Trophoblast cell (in vitro differentiated cells and primary cell): Measurements from ENCODE around the gene SNX7. TPM values are rescaled to one million over a fixed set of nuclear protein-coding genes. Genes with fewer than 3 reads are reported as not detected.

Source experiments
- DNase-seq, 2 donors: peaks; one replicate each; pipeline ENCODE4 v3.0.0-alpha.2; 2016
- H2AFZ ChIP-seq: 2 replicates; pipeline ENCODE4 v1.6.1; 2013; ENCODE audit warnings: low read length, moderate library complexity, mild to moderate bottlenecking; ENCODE audit not compliant: insufficient read depth, poor library complexity
- H2AK5ac ChIP-seq: 2 replicates; pipeline ENCODE4 v1.6.1; 2013; ENCODE audit warnings: mild to moderate bottlenecking, low read length
- H2BK120ac ChIP-seq: 2 replicates; pipeline ENCODE4 v1.6.1; 2013; ENCODE audit warnings: low read length, mild to moderate bottlenecking, moderate library complexity; ENCODE audit not compliant: insufficient read depth, poor library complexity
- H2BK12ac ChIP-seq: 2 replicates; pipeline ENCODE4 v1.6.1; 2013; ENCODE audit warnings: mild to moderate bottlenecking, low read length, moderate library complexity
- H2BK5ac ChIP-seq: 2 replicates; pipeline ENCODE4 v1.6.1; 2013; ENCODE audit warnings: low read length, low read depth, moderate library complexity, mild to moderate bottlenecking; ENCODE audit not compliant: poor library complexity
- H3K14ac ChIP-seq: 2 replicates; pipeline ENCODE4 v1.6.1; 2013; ENCODE audit warnings: mild to moderate bottlenecking, low read length
- H3K18ac ChIP-seq: 2 replicates; pipeline ENCODE4 v1.6.1; 2013; ENCODE audit warnings: mild to moderate bottlenecking, low read length
- H3K23ac ChIP-seq: 2 replicates; pipeline ENCODE4 v1.6.1; 2013; ENCODE audit warnings: low read length
- H3K27ac ChIP-seq: 2 replicates; pipeline ENCODE4 v1.5.1; 2013; ENCODE audit warnings: low read depth, mild to moderate bottlenecking, inconsistent platforms, low read length, moderate library complexity
- H3K27me3 ChIP-seq: 2 replicates; pipeline ENCODE4 v1.6.1; 2013; ENCODE audit warnings: inconsistent platforms, mild to moderate bottlenecking, low read length, moderate library complexity; ENCODE audit not compliant: insufficient read depth
- H3K36me3 ChIP-seq, 2 experiments: 1 replicate in 1 of 2; 2 replicates in 1 of 2; pipeline ENCODE4 v1.6.1; 2013; ENCODE audit warnings: low read length in 2 of 2, mild to moderate bottlenecking in 2 of 2, moderate library complexity in 1 of 2; ENCODE audit not compliant: insufficient read depth in 2 of 2, control insufficient read depth in 1 of 2
- H3K4ac ChIP-seq: 2 replicates; pipeline ENCODE4 v1.6.1; 2013; ENCODE audit warnings: low read depth, mild to moderate bottlenecking, low read length, moderate library complexity
- H3K4me1 ChIP-seq, 2 experiments: 1 replicate in 1 of 2; 2 replicates in 1 of 2; pipeline ENCODE4 v1.6.1; 2013; ENCODE audit warnings: low read length in 2 of 2, mild to moderate bottlenecking in 2 of 2, moderate library complexity in 1 of 2; ENCODE audit not compliant: insufficient read depth in 2 of 2, control insufficient read depth in 1 of 2
- H3K4me2 ChIP-seq: 2 replicates; pipeline ENCODE4 v1.6.1; 2013; ENCODE audit warnings: inconsistent platforms, mild to moderate bottlenecking, low read length, moderate library complexity
- H3K4me3 ChIP-seq: 2 replicates; pipeline ENCODE4 v1.5.1; 2013; ENCODE audit warnings: mild to moderate bottlenecking, low read depth, low read length, inconsistent platforms
- H3K79me1 ChIP-seq: one replicate; pipeline ENCODE4 v1.6.1; 2013; ENCODE audit warnings: low read length
- H3K79me2 ChIP-seq: 2 replicates; pipeline ENCODE4 v1.6.1; 2013; ENCODE audit warnings: low read length, mild to moderate bottlenecking; ENCODE audit not compliant: control insufficient read depth, insufficient read depth, poor library complexity
- H3K9ac ChIP-seq: 2 replicates; pipeline ENCODE4 v1.6.1; 2013; ENCODE audit warnings: mild to moderate bottlenecking, low read length
- H3K9me3 ChIP-seq: 2 replicates; pipeline ENCODE4 v1.6.1; 2013; ENCODE audit warnings: low read depth, mild to moderate bottlenecking, control low read depth, inconsistent platforms, low read length; ENCODE audit not compliant: insufficient read depth
- H4K12ac ChIP-seq: 2 replicates; pipeline ENCODE4 v1.6.1; 2013; ENCODE audit warnings: low read depth, mild to moderate bottlenecking, low read length, moderate library complexity
- H4K8ac ChIP-seq: 2 replicates; pipeline ENCODE4 v1.6.1; 2013; ENCODE audit warnings: low read depth, mild to moderate bottlenecking, low read length, moderate library complexity
- H4K91ac ChIP-seq: one replicate; pipeline ENCODE4 v1.6.1; 2013; ENCODE audit warnings: low read depth, mild to moderate bottlenecking, low read length, moderate library complexity
- WGBS: extraction: QIAGEN DNeasy Blood & Tissue Kit; methylation state at CpG from one replicate; pipeline ENCODE4 v1.1.7; 2013; ENCODE audit warnings: missing lambda C conversion rate; ENCODE audit not compliant: insufficient read length, insufficient coverage; ENCODE audit errors: extremely low coverage; 5-methylcytosine and 5-hydroxymethylcytosine counted together
- polyA plus RNA-seq: library from polyadenylated mRNA; stranded (reverse); fragments of 200-250 nt; gene quantifications from 2 replicates; pipeline ENCODE4 v1.2.3, GENCODE V29; 2013

SNX7 gene, protein sequence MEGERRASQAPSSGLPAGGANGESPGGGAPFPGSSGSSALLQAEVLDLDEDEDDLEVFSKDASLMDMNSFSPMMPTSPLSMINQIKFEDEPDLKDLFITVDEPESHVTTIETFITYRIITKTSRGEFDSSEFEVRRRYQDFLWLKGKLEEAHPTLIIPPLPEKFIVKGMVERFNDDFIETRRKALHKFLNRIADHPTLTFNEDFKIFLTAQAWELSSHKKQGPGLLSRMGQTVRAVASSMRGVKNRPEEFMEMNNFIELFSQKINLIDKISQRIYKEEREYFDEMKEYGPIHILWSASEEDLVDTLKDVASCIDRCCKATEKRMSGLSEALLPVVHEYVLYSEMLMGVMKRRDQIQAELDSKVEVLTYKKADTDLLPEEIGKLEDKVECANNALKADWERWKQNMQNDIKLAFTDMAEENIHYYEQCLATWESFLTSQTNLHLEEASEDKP
- polyA plus RNA-seq: 22.3 and 22.4 TPM in 2 replicates

DNA sequence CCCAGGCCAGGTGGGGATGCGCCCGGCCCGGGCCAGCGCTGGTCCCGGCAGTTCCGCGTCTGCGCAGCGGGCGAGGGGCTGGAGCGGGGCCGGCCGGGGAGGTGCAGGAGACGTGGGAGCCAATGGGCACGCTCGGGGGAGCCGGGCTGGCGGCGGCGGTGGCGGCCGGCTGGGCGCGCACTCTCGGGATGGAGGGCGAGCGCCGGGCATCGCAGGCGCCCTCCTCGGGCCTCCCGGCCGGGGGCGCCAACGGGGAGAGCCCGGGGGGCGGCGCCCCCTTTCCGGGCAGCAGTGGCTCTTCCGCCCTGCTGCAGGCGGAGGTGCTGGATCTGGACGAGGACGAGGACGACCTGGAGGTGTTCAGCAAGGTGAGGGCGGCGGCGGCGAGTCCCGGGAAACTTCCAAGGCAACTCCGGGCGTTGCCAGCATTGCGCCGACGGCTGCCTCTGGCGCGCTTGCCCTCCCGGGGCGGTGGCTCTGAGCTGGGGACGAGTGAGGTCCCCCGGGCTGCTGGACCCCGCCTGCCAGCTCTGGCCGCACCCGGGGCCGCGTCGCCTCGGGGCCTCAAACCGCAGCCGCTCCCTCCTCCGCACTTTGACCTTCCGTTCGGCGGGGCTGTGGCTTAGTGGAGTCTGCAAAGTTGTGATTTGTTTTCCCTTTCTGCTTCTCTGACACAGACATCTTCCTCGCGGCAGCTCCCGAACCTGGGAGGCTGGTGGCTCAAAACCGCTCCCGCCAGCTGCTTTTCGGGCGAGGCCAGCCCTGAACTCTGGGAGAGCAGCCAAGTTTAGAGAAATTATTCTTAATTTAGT is at the start of gene SNX7:
Gene SNX7, plus strand, starts transcription at position 178 of the 812 bp plus-strand sequence. Its CDS starts 11 bp downstream, at position 189.
- Histone ChIP-seq H3K4me3 (peak within 1 kb of the TSS; percentile 83), H3K9me3 (no peaks in the 10 kb centered on the region), H3K36me3 (no peaks in the 10 kb centered on the region), H2BK12ac (no peak within 1 kb of the TSS), H2AFZ (peak within 1 kb of the TSS; percentile 57), H3K79me1 (peaks cover 9% of the 10 kb centered on the region), H4K12ac (peak within 1 kb of the TSS; percentile 79), H2BK5ac (peak within 1 kb of the TSS; percentile 4), H2AK5ac (no peak within 1 kb of the TSS), H4K91ac (peak within 1 kb of the TSS; percentile 84), H3K4me2 (peak within 1 kb of the TSS; percentile 72), H3K9ac (peak within 1 kb of the TSS; percentile 62), H3K27ac (peak within 1 kb of the TSS; percentile 54), H3K4ac (peak within 1 kb of the TSS; percentile 26), H3K79me2 (peaks cover 3% of the 10 kb centered on the region), H2BK120ac (peak within 1 kb of the TSS; percentile 80), H3K23ac (no peak within 1 kb of the TSS), H4K8ac (peak within 1 kb of the TSS; percentile 91), H3K14ac (peak within 1 kb of the TSS; percentile 87), H3K18ac (peak within 1 kb of the TSS; percentile 33), H3K4me1 (no peaks in the 10 kb centered on the region), H3K27me3 (no peaks in the 10 kb centered on the region)
- WGBS: no CpG with 5 or more reads among the region's 80 CpGs
- DNase-seq: peak; percentile 72 to 87

DNA sequence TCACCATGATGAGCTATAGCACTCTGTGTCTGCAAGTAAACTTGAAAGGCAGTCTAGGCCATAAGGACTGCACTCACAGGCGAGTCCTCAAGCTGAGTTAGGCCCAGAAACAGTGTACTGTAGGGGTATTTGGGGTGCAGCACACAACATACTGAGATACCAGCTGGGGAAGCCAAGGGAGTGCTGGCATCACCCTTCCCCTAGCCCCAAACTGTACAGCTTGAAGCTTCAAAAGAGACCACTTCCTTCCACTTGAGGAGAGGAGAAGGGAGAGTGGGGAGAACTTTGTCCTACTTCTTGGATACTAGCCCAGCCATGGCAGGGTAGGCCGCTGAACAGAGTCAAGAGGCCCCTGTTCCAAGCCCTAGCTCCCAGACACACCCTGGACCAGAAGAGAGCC is 24.2 kb upstream of the SNX7 start:
- H2BK120ac ChIP-seq: no peak overlapping the region

DNA sequence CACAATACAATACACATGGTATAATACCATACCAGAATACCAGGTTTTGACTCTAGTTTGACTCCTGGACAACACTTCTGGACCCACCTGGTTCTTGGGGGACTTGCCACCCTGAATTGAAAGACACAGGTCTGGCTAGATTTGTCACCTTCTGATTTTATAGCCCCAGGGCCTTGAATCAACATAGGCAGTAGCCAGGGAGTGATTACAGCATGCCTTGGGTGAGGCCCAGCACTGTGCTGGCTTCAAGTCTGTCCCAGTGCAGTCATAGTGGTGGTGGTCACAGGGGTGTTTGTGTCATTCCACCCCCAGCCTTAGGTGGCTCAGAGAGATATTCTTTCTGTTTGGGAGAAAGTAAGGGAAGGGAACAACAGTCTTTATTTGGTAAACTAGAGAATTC is 23.3 kb upstream of the SNX7 start:
- Histone ChIP-seq H2AFZ (no peak overlapping the region), H3K79me2 (no peaks in the 10 kb centered on the region), H3K9ac (no peak overlapping the region), H3K27me3 (no peaks in the 10 kb centered on the region), H4K12ac (no peak overlapping the region), H2AK5ac (no peak overlapping the region), H2BK120ac (no peak overlapping the region), H3K9me3 (no peaks in the 10 kb centered on the region), H2BK12ac (no peak overlapping the region), H3K14ac (no peak overlapping the region), H4K91ac (no peak overlapping the region), H3K18ac (no peak overlapping the region), H4K8ac (no peak overlapping the region), H3K4ac (no peak overlapping the region), H3K4me1 (no peaks in the 10 kb centered on the region), H3K36me3 (no peaks in the 10 kb centered on the region), H3K4me2 (no peak overlapping the region), H3K23ac (no peak overlapping the region), H3K4me3 (no peak overlapping the region), H3K27ac (no peak overlapping the region), H2BK5ac (no peak overlapping the region), H3K79me1 (no peaks in the 10 kb centered on the region)
- no peak for DNase-seq

More for the DNA sequence above, 24.2 kb upstream of the SNX7 start:
- Histone ChIP-seq H3K4me2 (no peak overlapping the region), H3K9me3 (no peaks in the 10 kb centered on the region), H3K18ac (no peak overlapping the region), H3K23ac (no peak overlapping the region), H3K9ac (peak overlapping the region; percentile 14), H3K14ac (no peak overlapping the region), H3K4me3 (no peak overlapping the region), H2BK5ac (no peak overlapping the region), H4K12ac (no peak overlapping the region), H2AFZ (no peak overlapping the region), H3K79me1 (no peaks in the 10 kb centered on the region), H4K8ac (no peak overlapping the region), H3K27ac (no peak overlapping the region), H3K36me3 (no peaks in the 10 kb centered on the region), H3K27me3 (no peaks in the 10 kb centered on the region), H3K4me1 (no peaks in the 10 kb centered on the region), H2BK12ac (no peak overlapping the region), H4K91ac (no peak overlapping the region), H3K4ac (no peak overlapping the region), H3K79me2 (no peaks in the 10 kb centered on the region), H2AK5ac (no peak overlapping the region)
- WGBS: no CpG with 5 or more reads among the region's 2 CpGs
- no peak for DNase-seq

DNA sequence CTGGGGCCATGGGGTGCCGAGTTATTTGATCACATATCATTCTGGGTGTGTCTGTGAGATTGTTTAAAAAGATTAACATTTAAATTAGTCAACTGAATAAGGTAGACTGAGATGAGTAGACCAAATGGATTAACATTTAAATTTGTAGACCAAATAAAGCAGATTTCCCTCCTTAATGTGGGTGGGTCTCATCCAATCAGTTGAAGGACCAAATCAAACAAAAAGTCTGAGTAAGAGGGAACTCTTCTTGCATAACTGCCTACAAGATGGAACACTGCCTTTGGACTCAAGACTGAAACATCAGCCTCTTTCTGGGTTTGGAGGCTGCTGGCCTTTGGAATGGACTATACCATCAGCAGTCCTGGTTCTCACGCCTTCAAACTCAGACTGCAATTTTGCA is 17.0 kb upstream of the SNX7 start:
- Histone ChIP-seq H3K4me1 (no peaks in the 10 kb centered on the region), H4K12ac (no peak overlapping the region), H2AK5ac (no peak overlapping the region), H3K79me1 (no peaks in the 10 kb centered on the region), H3K4ac (no peak overlapping the region), H3K23ac (no peak overlapping the region), H2BK5ac (no peak overlapping the region), H3K27me3 (no peaks in the 10 kb centered on the region), H2AFZ (no peak overlapping the region), H3K4me3 (no peak overlapping the region), H3K4me2 (no peak overlapping the region), H4K8ac (no peak overlapping the region), H3K14ac (no peak overlapping the region), H3K9ac (no peak overlapping the region), H3K18ac (no peak overlapping the region), H3K36me3 (no peaks in the 10 kb centered on the region), H3K27ac (no peak overlapping the region), H3K9me3 (no peaks in the 10 kb centered on the region), H4K91ac (no peak overlapping the region), H3K79me2 (no peaks in the 10 kb centered on the region), H2BK120ac (no peak overlapping the region), H2BK12ac (no peak overlapping the region)
- DNase-seq: no peak
- WGBS: no CpG with 5 or more reads among the region's 2 CpGs
